Activated CD4-positive, alpha-beta T cell treated with anti-CD3 and anti-CD28 coated beads for 36 hours (primary cell): ENCODE data around the gene NDUFA7. TPM values are rescaled to one million over a fixed set of nuclear protein-coding genes. Genes with fewer than 3 reads are reported as not detected.
A peak's percentile ranks its signal among the peaks of the same experiment; 100 is the strongest.
"Not testable (repeated sequence)": the region's sequence is repeated elsewhere in the genome, so short reads cannot be mapped to it uniquely, and the experiment has no call there.

Experiments used
- ATAC-seq: fragments of 200-7000 bp; cut with Tn5 transposase; one replicate; pipeline ENCODE4 v1.10.0; 2021; ENCODE audit warnings: mild to moderate bottlenecking, moderate library complexity
- CTCF ChIA-PET: fragments of 350-600 bp; sonication (Branson Sonifier 250); formaldehyde crosslinking; loops from one replicate; lab custom pipeline; 2021; ENCODE audit warnings: antibody characterized with exemption; lab: Charles Lee
- POLR2A ChIA-PET: fragments of 350-600 bp; sonication (Branson Sonifier 250); formaldehyde crosslinking; loops from one replicate; lab custom pipeline; 2021; ENCODE audit warnings: antibody characterized with exemption, inconsistent platforms; lab: Charles Lee
- DNase-seq: peaks from one replicate; pipeline ENCODE4 v3.0.0-alpha.2; 2020
- H3K27ac Mint-ChIP-seq: one replicate; pipeline ENCODE4 v1.8.0; 2021; ENCODE audit warnings: mixed read lengths
- H3K27me3 Mint-ChIP-seq: one replicate; pipeline ENCODE4 v1.8.0; 2021; ENCODE audit warnings: mixed read lengths
- H3K36me3 Mint-ChIP-seq: one replicate; pipeline ENCODE4 v1.8.0; 2021; ENCODE audit warnings: low read depth, mixed read lengths
- H3K4me1 Mint-ChIP-seq: one replicate; pipeline ENCODE4 v1.8.0; 2021; ENCODE audit warnings: mixed read lengths
- H3K4me3 Mint-ChIP-seq: one replicate; pipeline ENCODE4 v1.8.0; 2021; ENCODE audit warnings: mild to moderate bottlenecking, moderate library complexity, mixed read lengths
- H3K9me3 Mint-ChIP-seq: one replicate; pipeline ENCODE4 v1.8.0; 2021; ENCODE audit warnings: low read depth, mixed read lengths
- intact Hi-C, 2 experiments: fragments of 100-400 bp; cut with DNase I in 1 of 2; cut with micrococcal nuclease in 1 of 2; formaldehyde crosslinking; loops; one replicate each; pipeline versions ENCODE4 v1.14.2 to v1.15.1; 2022 to 2024; cut with DNase I, micrococcal nuclease
- total RNA-seq, 2 experiments: library from RNA; stranded (reverse); gene quantifications; one replicate each; pipeline ENCODE4 v1.2.3, GENCODE V29; 2021

Gene NDUFA7
- total RNA-seq, 2 experiments from 2014 or later = 90.9 to 112 TPM

GRCh38 chr19:8358948-8359347, 37.8 kb upstream of the NDUFA7 start:
- Mint-ChIP-seq H3K36me3 (no peaks in the 10 kb centered on the region), H3K27me3 (peaks cover 16% of the 10 kb centered on the region), H3K4me1 (peaks cover 23% of the 10 kb centered on the region), H3K4me3 (no peak overlapping the region), H3K27ac (no peak overlapping the region), H3K9me3 (no peaks in the 10 kb centered on the region)
- POLR2A ChIA-PET = interaction anchor here (0.6 kb wide), 1 partner anchor 221 kb away, joined by 5 read pairs; no protein-coding TSS in a partner anchor
- ATAC-seq (no peak), DNase-seq (no peak)
- intact Hi-C loops = loop anchor here in 1 of 2 experiments (10.0 kb wide), 1 partner anchor 146 kb away; the partner anchor contains the start of gene PRAM1
- CTCF ChIA-PET = no interaction called here

GRCh38 chr19:8357007-8357521, 35.9 kb upstream of the NDUFA7 start:
- POLR2A ChIA-PET = interaction anchor here (0.6 kb wide), 1 partner anchor 9 kb away, joined by 8 read pairs; no protein-coding TSS in a partner anchor
- H3K27ac Mint-ChIP-seq = no peak overlapping the region
- no peak for DNase-seq
- H3K4me3 Mint-ChIP-seq = no peak overlapping the region
- H3K36me3 Mint-ChIP-seq = no peaks in the 10 kb centered on the region
- H3K9me3 Mint-ChIP-seq = no peaks in the 10 kb centered on the region
- CTCF ChIA-PET = interaction anchor here (0.6 to 1.5 kb wide), 5 partner anchors 21 to 307 kb away, joined by 3 read pairs; no protein-coding TSS in a partner anchor
- peaks cover 6% of the 10 kb centered on the region for H3K27me3 Mint-ChIP-seq
- intact Hi-C loops = loop anchor here in 1 of 2 experiments (10.0 kb wide), 1 partner anchor 148 kb away; the partner anchor contains the start of gene PRAM1
- H3K4me1 Mint-ChIP-seq = peaks cover 10% of the 10 kb centered on the region
- ATAC-seq = no peak

GRCh38 chr19:8355631-8356402, 34.6 kb upstream of the NDUFA7 start:
- Mint-ChIP-seq H3K4me1 (peaks cover 6% of the 10 kb centered on the region), H3K36me3 (no peaks in the 10 kb centered on the region), H3K27ac (no peak overlapping the region), H3K4me3 (no peak overlapping the region), H3K27me3 (peaks cover 9% of the 10 kb centered on the region), H3K9me3 (no peaks in the 10 kb centered on the region)
- intact Hi-C loops = loop anchor here (2.0 to 10.0 kb wide), 2 partner anchors 149 to 225 kb away; partner anchors contain the start of gene PRAM1 (in 1 of the 2)
- ATAC-seq (no peak), DNase-seq (no peak)
- ChIA-PET POLR2A (interaction anchor here (0.6 kb wide), 1 partner anchor 122 kb away, joined by 3 read pairs; no protein-coding TSS in a partner anchor), CTCF (interaction anchor here (0.7 to 3.8 kb wide), 7 partner anchors 9 to 223 kb away, joined by 3 to 37 read pairs (median 10); partner anchors contain the start of genes ANGPTL4 and KANK3)

GRCh38 chr19:8352845-8353244, 31.7 kb upstream of the NDUFA7 start:
- H3K27ac Mint-ChIP-seq, H3K36me3 Mint-ChIP-seq, H3K4me3 Mint-ChIP-seq, ATAC-seq, H3K4me1 Mint-ChIP-seq, DNase-seq, H3K9me3 Mint-ChIP-seq: not testable (repeated sequence)
- ChIA-PET POLR2A (interaction anchor here (0.6 kb wide), 1 partner anchor 430 kb away, joined by 6 read pairs; no protein-coding TSS in a partner anchor), CTCF (interaction anchor here (0.7 to 3.8 kb wide), 21 partner anchors 9 to 229 kb away, joined by 3 to 37 read pairs (median 8); partner anchors contain the start of genes ANGPTL4, KANK3 and MARCHF2)
- H3K27me3 Mint-ChIP-seq = peaks cover 16% of the 10 kb centered on the region
- intact Hi-C loops = loop anchor here in 1 of 2 experiments (10.0 kb wide), 1 partner anchor 152 kb away; the partner anchor contains the start of gene PRAM1

- no peaks in the 10 kb centered on the region for H3K9me3 Mint-ChIP-seq
- H3K27ac Mint-ChIP-seq = no peak overlapping the region
- CTCF ChIA-PET = interaction anchor here (0.6 to 3.8 kb wide), 10 partner anchors 9 to 229 kb away, joined by 3 to 37 read pairs (median 8); partner anchors contain the start of genes ANGPTL4 and KANK3
- H3K27me3 Mint-ChIP-seq = peaks cover 16% of the 10 kb centered on the region
- no peaks in the 10 kb centered on the region for H3K36me3 Mint-ChIP-seq
- peaks cover 6% of the 10 kb centered on the region for H3K4me1 Mint-ChIP-seq
- no peak overlapping the region for H3K4me3 Mint-ChIP-seq
- ATAC-seq = no peak
- intact Hi-C loops = loop anchor here in 1 of 2 experiments (10.0 kb wide), 1 partner anchor 153 kb away; the partner anchor contains the start of gene PRAM1
- DNase-seq = no peak
- POLR2A ChIA-PET = interaction anchor here (0.6 kb wide), 1 partner anchor 429 kb away, joined by 6 read pairs; no protein-coding TSS in a partner anchor
Measured at GRCh38 chr19:8352134-8352827, 31.1 kb upstream of the NDUFA7 start.

GRCh38 chr19:8349629-8350372, 28.6 kb upstream of the NDUFA7 start:
- H3K9me3 Mint-ChIP-seq, DNase-seq, H3K4me3 Mint-ChIP-seq, POLR2A ChIA-PET, H3K27ac Mint-ChIP-seq, ATAC-seq, H3K4me1 Mint-ChIP-seq, H3K36me3 Mint-ChIP-seq: not testable (repeated sequence)
- peaks cover 18% of the 10 kb centered on the region for H3K27me3 Mint-ChIP-seq
- CTCF ChIA-PET = interaction anchor here (0.6 to 1.3 kb wide), 2 partner anchors 13 to 15 kb away, joined by 3 to 4 read pairs; no protein-coding TSS in a partner anchor
- intact Hi-C loops = loop anchor here in 1 of 2 experiments (10.0 kb wide), 1 partner anchor 155 kb away; the partner anchor contains the start of gene PRAM1

GRCh38 chr19:8343483-8343844, 22.3 kb upstream of the NDUFA7 start:
- Mint-ChIP-seq H3K4me1 (peaks cover 6% of the 10 kb centered on the region), H3K4me3 (peak overlapping the region; percentile 64), H3K27ac (no peak overlapping the region), H3K9me3 (no peaks in the 10 kb centered on the region), H3K27me3 (peaks cover 9% of the 10 kb centered on the region), H3K36me3 (no peaks in the 10 kb centered on the region)
- intact Hi-C loops = loop anchor here (1.0 to 5.0 kb wide), 3 partner anchors 22 to 169 kb away; partner anchors contain the start of genes RAB11B (in 2 of the 2), NDUFA7 (in 1 of the 2), RPS28 (in 1 of the 2) and ZNF414 (in 1 of the 2)
- CTCF ChIA-PET = interaction anchor here (1.3 to 5.1 kb wide), 3 partner anchors 9 to 34 kb away, joined by 3 to 37 read pairs (median 4); no protein-coding TSS in a partner anchor
- POLR2A ChIA-PET = no interaction called here
- DNase-seq (no peak), ATAC-seq (peak; percentile 2)

- Mint-ChIP-seq H3K36me3 (no peaks in the 10 kb centered on the region), H3K27me3 (peaks cover 12% of the 10 kb centered on the region), H3K4me1 (peaks cover 6% of the 10 kb centered on the region), H3K27ac (no peak within 1 kb of the TSS), H3K4me3 (peak within 1 kb of the TSS; percentile 64), H3K9me3 (no peaks in the 10 kb centered on the region)
- peak; percentile 100 for ATAC-seq
- peak; percentile 96 for DNase-seq
- POLR2A ChIA-PET = interaction anchor here (0.6 kb wide), 1 partner anchor 113 kb away, joined by 4 read pairs; no protein-coding TSS in a partner anchor
- CTCF ChIA-PET = interaction anchor here (1.3 to 5.1 kb wide), 3 partner anchors 8 to 34 kb away, joined by 3 to 37 read pairs (median 4); no protein-coding TSS in a partner anchor
- intact Hi-C loops = loop anchor here (1.0 to 5.0 kb wide), 3 partner anchors 22 to 169 kb away; partner anchors contain the start of genes RAB11B (in 2 of the 2), NDUFA7 (in 1 of the 2), RPS28 (in 1 of the 2) and ZNF414 (in 1 of the 2)
Measured at GRCh38 chr19:8342684-8343482, 21.7 kb upstream of the NDUFA7 start, which contains the start of gene KANK3. KANK3 (minus strand) TSS chr19:8343262; CDS start chr19:8337828, 5,434 bp downstream.

- Mint-ChIP-seq H3K27ac (no peak overlapping the region), H3K4me1 (peaks cover 6% of the 10 kb centered on the region), H3K9me3 (no peaks in the 10 kb centered on the region), H3K4me3 (no peak overlapping the region), H3K27me3 (peaks cover 16% of the 10 kb centered on the region), H3K36me3 (no peaks in the 10 kb centered on the region)
- CTCF ChIA-PET = interaction anchor here (5.1 kb wide), 1 partner anchor 12 kb away, joined by 37 read pairs; no protein-coding TSS in a partner anchor
- intact Hi-C loops = loop anchor here in 1 of 2 experiments (5.0 kb wide), 1 partner anchor 170 kb away; the partner anchor contains the start of gene ZNF414
- DNase-seq = no peak
- POLR2A ChIA-PET = interaction anchor here (0.6 kb wide), 2 partner anchors 113 to 170 kb away, joined by 4 to 5 read pairs; no protein-coding TSS in a partner anchor
- no peak for ATAC-seq
Measured at GRCh38 chr19:8342316-8342683, 21.1 kb upstream of the NDUFA7 start.
